ENCODE data around the gene RCC1. TPM values are rescaled to one million over a fixed set of nuclear protein-coding genes. Genes with fewer than 3 reads are reported as not detected.
"Not testable (repeated sequence)": the region's sequence is repeated elsewhere in the genome, so short reads cannot be mapped to it uniquely, and the experiment has no call there.

RCC1 gene
- total and polyA plus RNA-seq, 4 donors = 22.9 to 34.3 (median 28.8) TPM

- WGBS, 2 donors = 0 to 1% methylated on average over 82 to 92 of the region's 92 CpGs
- Histone ChIP-seq H3K27me3 (ENCODE audit: control insufficient read depth in 3 of 3, insufficient read depth in 3 of 3, low read length in 2 of 3) (no peaks in the 10 kb centered on the region), H3K36me3 (ENCODE audit: control insufficient read depth in 4 of 4, insufficient read depth in 4 of 4, low read length in 4 of 4) (peaks cover 0 to 6% (median 4%) of the 10 kb centered on the region in 4 donors), H3K4me3 (peak overlapping the region; percentile 76), H3K9me3 (ENCODE audit: control insufficient read depth in 4 of 4, insufficient read depth in 3 of 4, low read length in 3 of 4) (no peaks in the 10 kb centered on the region), H3K9ac (ENCODE audit: insufficient read depth in 1 of 2, low read length in 2 of 2) (peak overlapping the region; percentile 63), H3K27ac (ENCODE audit: low read depth in 1 of 2, low read length in 1 of 2) (peak overlapping the region; percentile 90 to 91), H3K4me1 (ENCODE audit: control insufficient read depth in 5 of 5, insufficient read depth in 5 of 5, low read length in 5 of 5) (peaks cover 0 to 18% (median 6%) of the 10 kb centered on the region in 5 donors)
- TF ChIP-seq CTCF (IDR thresholded peaks at IDR 0.05; ENCODE audit: control extremely low read depth, extremely low read depth) = peak; percentile 81
- ATAC-seq (ENCODE audit: insufficient read depth, low FRiP score) (peak; percentile 92), DNase-seq (peak; percentile 93 to 95 (median 94))
Observed at GRCh38 chr1:28518000-28518744, 12.3 kb downstream of the RCC1 start.

DNA sequence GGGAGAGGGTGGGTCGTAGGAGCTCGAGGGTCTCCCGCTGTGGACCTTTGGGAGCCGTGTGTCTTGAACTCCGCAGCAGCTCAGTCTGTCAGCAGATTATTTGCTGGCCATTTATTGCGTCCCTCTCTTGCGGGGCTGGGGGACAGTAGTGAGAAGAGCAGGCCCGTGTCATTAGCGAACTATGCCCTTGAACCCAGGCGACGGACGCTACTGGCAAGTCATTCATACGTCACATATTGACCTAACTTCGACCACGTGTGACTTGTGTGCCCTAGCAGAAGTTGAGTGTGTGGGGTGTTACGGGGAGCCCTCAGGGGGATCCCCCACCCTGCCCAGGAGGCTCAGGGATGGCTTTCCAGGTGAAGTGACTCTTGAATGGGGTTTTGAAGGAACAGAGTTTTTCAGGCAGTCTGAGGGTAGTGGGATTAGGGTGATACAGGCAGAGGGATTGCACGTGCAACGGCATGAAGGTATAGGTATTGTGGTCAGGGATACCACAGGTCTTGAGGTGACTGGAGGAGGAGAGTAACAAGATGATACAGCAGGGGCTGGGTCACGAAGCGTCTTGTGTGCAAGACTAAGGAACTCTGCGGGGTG, 13.0 kb downstream of the RCC1 start:
- ATAC-seq (ENCODE audit: insufficient read depth, low FRiP score) = no peak
- H3K27ac ChIP-seq (ENCODE audit: low read depth in 1 of 2, low read length in 1 of 2) = peak overlapping the region in 1 of 2 donors; percentile 20
- no peak for DNase-seq
- H3K4me1 ChIP-seq (ENCODE audit: control insufficient read depth in 5 of 5, insufficient read depth in 5 of 5, low read length in 5 of 5) = peaks cover 0 to 18% (median 6%) of the 10 kb centered on the region in 5 donors
- 6 to 9% methylated on average over 21 of the region's 21 CpGs for WGBS, 2 donors
- H3K4me3 ChIP-seq = peak overlapping the region; percentile 76
- H3K9ac ChIP-seq (ENCODE audit: insufficient read depth in 1 of 2, low read length in 2 of 2) = peak overlapping the region; percentile 63
- no peaks in the 10 kb centered on the region for H3K27me3 ChIP-seq (ENCODE audit: control insufficient read depth in 3 of 3, insufficient read depth in 3 of 3, low read length in 2 of 3)
- no peak for TF ChIP-seq CTCF (IDR thresholded peaks at IDR 0.05; ENCODE audit: control extremely low read depth, extremely low read depth)
- H3K9me3 ChIP-seq (ENCODE audit: control insufficient read depth in 4 of 4, insufficient read depth in 3 of 4, low read length in 3 of 4) = no peaks in the 10 kb centered on the region
- no peaks in the 10 kb centered on the region for H3K36me3 ChIP-seq (ENCODE audit: control insufficient read depth in 4 of 4, insufficient read depth in 4 of 4, low read length in 4 of 4)

- TF ChIP-seq CTCF (IDR thresholded peaks at IDR 0.05; ENCODE audit: control extremely low read depth, extremely low read depth) = no peak
- Histone ChIP-seq H3K27ac (ENCODE audit: low read depth in 1 of 2, low read length in 1 of 2) (no peak overlapping the region), H3K9me3 (ENCODE audit: control insufficient read depth in 4 of 4, insufficient read depth in 3 of 4, low read length in 3 of 4) (no peaks in the 10 kb centered on the region), H3K4me3 (no peak overlapping the region), H3K36me3 (ENCODE audit: control insufficient read depth in 4 of 4, insufficient read depth in 4 of 4, low read length in 4 of 4) (peaks cover 0 to 3% (median 1%) of the 10 kb centered on the region in 4 donors), H3K9ac (ENCODE audit: insufficient read depth in 1 of 2, low read length in 2 of 2) (no peak overlapping the region), H3K27me3 (ENCODE audit: control insufficient read depth in 3 of 3, insufficient read depth in 3 of 3, low read length in 2 of 3) (no peaks in the 10 kb centered on the region), H3K4me1 (ENCODE audit: control insufficient read depth in 5 of 5, insufficient read depth in 5 of 5, low read length in 5 of 5) (peaks cover 0 to 18% (median 6%) of the 10 kb centered on the region in 5 donors)
- ATAC-seq (ENCODE audit: insufficient read depth, low FRiP score) (no peak), DNase-seq (no peak)
- 84 to 85% methylated on average over 10 of the region's 10 CpGs for WGBS, 2 donors
Observed at GRCh38 chr1:28519946-28520725, 14.3 kb downstream of the RCC1 start.

GRCh38 chr1:28520796-28521195, 15.0 kb downstream of the RCC1 start:
- not testable (repeated sequence) for ATAC-seq (ENCODE audit: insufficient read depth, low FRiP score); H3K27me3 ChIP-seq (ENCODE audit: control insufficient read depth in 3 of 3, insufficient read depth in 3 of 3, low read length in 2 of 3); DNase-seq; H3K9me3 ChIP-seq (ENCODE audit: control insufficient read depth in 4 of 4, insufficient read depth in 3 of 4, low read length in 3 of 4); H3K9ac ChIP-seq (ENCODE audit: insufficient read depth in 1 of 2, low read length in 2 of 2); H3K36me3 ChIP-seq (ENCODE audit: control insufficient read depth in 4 of 4, insufficient read depth in 4 of 4, low read length in 4 of 4); H3K27ac ChIP-seq (ENCODE audit: low read depth in 1 of 2, low read length in 1 of 2); H3K4me3 ChIP-seq
- WGBS, 2 donors = 93 to 94% methylated on average over 12 of the region's 12 CpGs
- H3K4me1 ChIP-seq (ENCODE audit: control insufficient read depth in 5 of 5, insufficient read depth in 5 of 5, low read length in 5 of 5) = peaks cover 0 to 18% (median 6%) of the 10 kb centered on the region in 5 donors
